Endothelial cell of umbilical vein (primary cell): ENCODE results near the gene ANKRD39. TPM values are rescaled to one million over a fixed set of nuclear protein-coding genes. Genes with fewer than 3 reads are reported as not detected.

ENCODE experiments used
- BruUV-seq: library from RNA; stranded (reverse); fragments of 400-500 nt; replicated peaks from 2 replicates; lab custom pipeline; 2021; lab: Mats Ljungman, UMichigan
- CTCF ChIA-PET: fragments of 300-600, 350-600 bp; sonication (Branson Sonifier 250); formaldehyde crosslinking; loops from one replicate; lab custom pipeline; 2021; ENCODE audit warnings: antibody characterized with exemption, inconsistent platforms; lab: Charles Lee
- POLR2A ChIA-PET: fragments of 300-600, 350-600 bp; sonication (Branson Sonifier 250); formaldehyde crosslinking; loops from one replicate; lab custom pipeline; 2021; ENCODE audit warnings: antibody characterized with exemption, inconsistent platforms; lab: Charles Lee
- DNase-seq: peaks from one replicate; pipeline ENCODE4 v3.0.0-alpha.2; 2011; ENCODE audit warnings: low read depth, low spot score
- FAIRE-seq: peaks from 2 replicates; lab custom pipeline; 2011; peaks lifted over from hg19 to GRCh38; lab: Jason Lieb, UNC
- H2AFZ ChIP-seq: 2 replicates; pipeline ENCODE4 v1.6.0; 2012; ENCODE audit warnings: low read depth, low read length, control low read depth, inconsistent platforms
- H3K27ac ChIP-seq: 2 replicates; pipeline ENCODE4 v1.5.1; 2011; ENCODE audit warnings: low read depth, mild to moderate bottlenecking, control low read depth, low read length, moderate library complexity; ENCODE audit not compliant: insufficient read depth
- H3K27me3 ChIP-seq, 2 experiments: 2 replicates each; pipeline versions ENCODE4 v1.6.0 to v1.6.1; 2011; ENCODE audit warnings: low read length in 2 of 2, mixed read lengths in 1 of 2; ENCODE audit not compliant: control insufficient read depth in 2 of 2, insufficient read depth in 2 of 2
- H3K36me3 ChIP-seq, 2 experiments: 2 replicates in 1 of 2; 3 replicates in 1 of 2; pipeline ENCODE4 v1.5.1; 2011; ENCODE audit warnings: low read length in 2 of 2, mild to moderate bottlenecking in 1 of 2, moderate library complexity in 1 of 2; ENCODE audit not compliant: control insufficient read depth in 2 of 2, insufficient read depth in 2 of 2; ENCODE audit errors: extremely low read depth in 1 of 2
- H3K4me1 ChIP-seq: 3 replicates; pipeline ENCODE4 v1.5.1; 2011; ENCODE audit warnings: mild to moderate bottlenecking, low read length; ENCODE audit not compliant: control insufficient read depth, insufficient read depth; ENCODE audit errors: extremely low read depth
- H3K4me2 ChIP-seq: 2 replicates; pipeline ENCODE4 v1.6.1; 2011; ENCODE audit warnings: low read length, control low read depth, mixed read lengths; ENCODE audit not compliant: insufficient read depth
- H3K4me3 ChIP-seq, 3 experiments: fragments of 200-600 bp in 1 of 3; sonication (generic), shearing (Covaris generic) in 1 of 3; replicated peaks in 1 of 3; 2 replicates each; pipeline ENCODE4 v1.5.1; 2011 to 2016; ENCODE audit warnings: control low read depth in 3 of 3, low read length in 3 of 3, mild to moderate bottlenecking in 2 of 3, inconsistent platforms in 1 of 3, low read depth in 1 of 3, moderate library complexity in 1 of 3; ENCODE audit not compliant: insufficient read depth in 1 of 3
- H3K79me2 ChIP-seq: 2 replicates; pipeline ENCODE4 v1.6.0; 2012; ENCODE audit warnings: low read length, inconsistent platforms; ENCODE audit not compliant: control insufficient read depth, insufficient read depth
- H3K9ac ChIP-seq: replicated peaks from 2 replicates; pipeline ENCODE3; 2011; ENCODE audit warnings: low read length, control low read depth; ENCODE audit not compliant: insufficient read depth; ENCODE audit errors: extremely low read depth
- H3K9me1 ChIP-seq: replicated peaks from 3 replicates; pipeline ENCODE4 v1.6.0; 2011; ENCODE audit warnings: mild to moderate bottlenecking, low read length; ENCODE audit not compliant: control insufficient read depth, insufficient read depth; ENCODE audit errors: extremely low read depth
- H3K9me3 ChIP-seq: replicated peaks from 2 replicates; pipeline ENCODE4 v1.5.1; 2012; ENCODE audit warnings: low read length, inconsistent platforms; ENCODE audit not compliant: control insufficient read depth, insufficient read depth
- H4K20me1 ChIP-seq: replicated peaks from 2 replicates; pipeline ENCODE3; 2011; ENCODE audit warnings: mild to moderate bottlenecking, low read length; ENCODE audit not compliant: control insufficient read depth, insufficient read depth; ENCODE audit errors: extremely low read depth
- EZH2 ChIP-seq: IDR thresholded peaks from 2 replicates; pipeline ENCODE4 v1.6.1; 2012; ENCODE audit warnings: borderline replicate concordance, low read depth, mild to moderate bottlenecking, moderate library complexity, low read length, inconsistent platforms; ENCODE audit not compliant: severe bottlenecking
- FOS ChIP-seq: IDR thresholded peaks from 2 replicates; pipeline ENCODE4 v1.6.1; 2011; ENCODE audit warnings: mild to moderate bottlenecking, low read length, moderate library complexity, borderline replicate concordance; ENCODE audit not compliant: insufficient read depth
- GATA2 ChIP-seq: IDR thresholded peaks from 2 replicates; pipeline ENCODE4 v1.7.0; 2011; ENCODE audit warnings: low read depth, mild to moderate bottlenecking, moderate library complexity, mixed read lengths, low read length; ENCODE audit not compliant: insufficient read length, insufficient read depth
- JUN ChIP-seq: IDR thresholded peaks from 2 replicates; pipeline ENCODE4 v1.6.1; 2011; ENCODE audit warnings: borderline replicate concordance, low read depth; ENCODE audit not compliant: insufficient read length, insufficient read depth
- MAX ChIP-seq: IDR thresholded peaks from 2 replicates; pipeline ENCODE4 v1.6.1; 2011; ENCODE audit not compliant: insufficient read depth, insufficient read length
- MYC ChIP-seq: IDR thresholded peaks from one replicate; pipeline ENCODE4 v1.6.1; 2011; ENCODE audit warnings: mild to moderate bottlenecking, low read depth, low read length
- POLR2A ChIP-seq: IDR thresholded peaks from 2 replicates; pipeline ENCODE4 v1.6.1; 2012; ENCODE audit warnings: low read depth, mild to moderate bottlenecking, control low read depth, low read length
- POLR2AphosphoS5 ChIP-seq: IDR thresholded peaks from 2 replicates; pipeline ENCODE4 v1.6.1; 2012; ENCODE audit warnings: low read depth, mild to moderate bottlenecking, control low read depth, low read length, moderate library complexity; ENCODE audit not compliant: insufficient read depth
- dilution Hi-C: fragments of 300-500 bp; cut with MboI; formaldehyde crosslinking; loops from one replicate; pipeline ENCODE4 v1.15.0; 2019; ENCODE audit warnings: low sequenced_read_pairs; ENCODE audit not compliant: extremely low pct_ligation_motif_present
- intact Hi-C: fragments of 100-400 bp; cut with micrococcal nuclease; formaldehyde crosslinking; loops from one replicate; pipeline ENCODE4 v1.10.0; 2022
- polyA plus RNA-seq, 4 experiments: library from polyadenylated mRNA; depleted of rRNA in 3 of 4; stranded (reverse) in 3 of 4; unstranded in 1 of 4; fragments of >200 nt; gene quantifications; 2 replicates each; pipeline versions ENCODE4 v1.2.1 to v1.2.3, GENCODE V29; 2011 to 2012; ENCODE audit warnings: missing spikeins in 1 of 4
- total RNA-seq: library from RNA; stranded (reverse); gene quantifications from 2 replicates; pipeline ENCODE4 v1.2.3, GENCODE V29; 2021
- TF ChIP-seq, protein P1 (sequence below), 2 donors: IDR thresholded peaks; 1 replicate in 1 of 2; 2 replicates in 1 of 2; pipeline ENCODE4 v1.5.1; 2011; ENCODE audit warnings: low read length in 2 of 2, mild to moderate bottlenecking in 2 of 2, moderate library complexity in 2 of 2, control low read depth in 1 of 2, inconsistent platforms in 1 of 2, low read depth in 1 of 2; ENCODE audit not compliant: insufficient read depth in 1 of 2; ENCODE audit errors: extremely low read depth in 1 of 2

Gene ANKRD39
- total and polyA plus RNA-seq, 2 donors (not counting 3 experiments of a cell fraction or from before 2014, with no cell fraction given), result 14.7 to 17.9 TPM

DNA sequence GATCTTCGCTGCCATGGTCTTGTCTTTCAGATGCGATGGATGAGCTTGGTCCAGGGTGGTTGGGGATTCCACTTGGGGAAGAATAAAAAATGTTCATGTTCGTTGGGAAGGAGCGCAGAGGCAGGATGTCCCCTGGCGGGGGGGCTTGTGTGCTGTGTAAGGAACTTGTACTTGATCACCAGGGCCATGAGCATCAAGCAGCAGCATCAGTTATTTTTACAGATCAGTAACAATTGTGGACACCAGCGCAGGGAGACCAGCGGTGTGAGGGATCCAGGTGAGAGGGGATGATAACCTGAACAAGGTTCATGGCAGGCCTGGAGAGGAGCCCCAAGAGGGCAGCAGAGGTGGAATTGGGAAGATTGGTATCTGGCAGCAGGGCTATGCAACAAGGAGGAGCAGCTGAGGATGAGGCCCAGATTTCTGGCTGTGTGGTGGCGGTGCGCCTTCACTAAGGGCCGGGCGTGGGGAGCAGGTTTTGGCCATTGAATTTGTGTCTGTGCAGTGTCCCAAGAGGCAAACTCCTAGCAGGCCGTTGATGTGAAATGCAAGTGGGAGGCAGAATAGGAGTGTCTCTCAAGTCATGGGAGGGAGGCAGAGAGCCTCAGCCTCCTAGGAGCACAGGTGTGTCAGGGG lies 37.8 kb downstream of the ANKRD39 start:
- peaks cover 0 to 2% of the 10 kb centered on the region in 2 experiments for H3K36me3 ChIP-seq
- no peaks in the 10 kb centered on the region for H3K9me1 ChIP-seq
- H3K9ac ChIP-seq, result no peak overlapping the region
- H4K20me1 ChIP-seq, result no peaks in the 10 kb centered on the region
- H3K9me3 ChIP-seq, result no peaks in the 10 kb centered on the region
- H2AFZ ChIP-seq, result no peak overlapping the region
- no peaks in the 10 kb centered on the region for H3K27me3 ChIP-seq
- no TSS peak for BruUV-seq
- CTCF ChIA-PET, result interaction anchor here (1.3 kb wide), 1 partner anchor 37 kb away, joined by 3 read pairs; the partner anchor contains the start of gene ANKRD39
- H3K27ac ChIP-seq, result no peak overlapping the region
- FAIRE-seq (no peak), DNase-seq (no peak)
- no peak for TF ChIP-seq POLR2AphosphoS5
- no peak for TF ChIP-seq MAX
- TF ChIP-seq JUN, result no peak
- no peak for TF ChIP-seq EZH2
- TF ChIP-seq FOS, result no peak
- TF ChIP-seq MYC, result no peak
- TF ChIP-seq, protein P1, sequence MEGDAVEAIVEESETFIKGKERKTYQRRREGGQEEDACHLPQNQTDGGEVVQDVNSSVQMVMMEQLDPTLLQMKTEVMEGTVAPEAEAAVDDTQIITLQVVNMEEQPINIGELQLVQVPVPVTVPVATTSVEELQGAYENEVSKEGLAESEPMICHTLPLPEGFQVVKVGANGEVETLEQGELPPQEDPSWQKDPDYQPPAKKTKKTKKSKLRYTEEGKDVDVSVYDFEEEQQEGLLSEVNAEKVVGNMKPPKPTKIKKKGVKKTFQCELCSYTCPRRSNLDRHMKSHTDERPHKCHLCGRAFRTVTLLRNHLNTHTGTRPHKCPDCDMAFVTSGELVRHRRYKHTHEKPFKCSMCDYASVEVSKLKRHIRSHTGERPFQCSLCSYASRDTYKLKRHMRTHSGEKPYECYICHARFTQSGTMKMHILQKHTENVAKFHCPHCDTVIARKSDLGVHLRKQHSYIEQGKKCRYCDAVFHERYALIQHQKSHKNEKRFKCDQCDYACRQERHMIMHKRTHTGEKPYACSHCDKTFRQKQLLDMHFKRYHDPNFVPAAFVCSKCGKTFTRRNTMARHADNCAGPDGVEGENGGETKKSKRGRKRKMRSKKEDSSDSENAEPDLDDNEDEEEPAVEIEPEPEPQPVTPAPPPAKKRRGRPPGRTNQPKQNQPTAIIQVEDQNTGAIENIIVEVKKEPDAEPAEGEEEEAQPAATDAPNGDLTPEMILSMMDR (IDR thresholded peaks at IDR 0.05; ENCODE audit: extremely low read depth in 1 of 2, insufficient read depth in 1 of 2, low read depth in 1 of 2, low read length in 2 of 2), result no peak
- TF ChIP-seq POLR2A, result no peak
- TF ChIP-seq GATA2, result no peak
- H3K79me2 ChIP-seq, result peaks cover 10% of the 10 kb centered on the region
- H3K4me1 ChIP-seq, result peaks cover 13% of the 10 kb centered on the region
- H3K4me3 ChIP-seq, result no peak overlapping the region
- dilution Hi-C loops, result no loop called here
- intact Hi-C loops, result no loop called here
- no peak overlapping the region for H3K4me2 ChIP-seq
- POLR2A ChIA-PET, result no interaction called here
